GM12878 (cell line): ENCODE measurements around the gene JMJD7. TPM values are rescaled to one million over a fixed set of nuclear protein-coding genes. Genes with fewer than 3 reads are reported as not detected.

Experiments
- ATAC-seq: fragments of 200-7000 bp; cut with Tn5 transposase; 3 replicates; pipeline ENCODE4 v1.9.1; 2020; ENCODE audit warnings: mild to moderate bottlenecking, moderate library complexity
- BruUV-seq: library from RNA; stranded (reverse); fragments of 400-500 nt; replicated peaks from 2 replicates; lab custom pipeline; 2021; lab: Mats Ljungman, UMichigan
- CTCF ChIA-PET: fragments of 300-600 bp; sonication (Branson Sonifier 250); formaldehyde crosslinking; extraction: SDS; loops from one replicate; lab custom pipeline; 2021; ENCODE audit warnings: inconsistent platforms; lab: Yijun Ruan, JAX
- POLR2A ChIA-PET: fragments of 350-600 bp; formaldehyde crosslinking; extraction: SDS; loops from one replicate; lab custom pipeline; 2021; ENCODE audit warnings: inconsistent platforms; lab: Charles Lee
- RAD21 ChIA-PET: fragments of 300-600 bp; sonication (Branson Sonifier 250); formaldehyde crosslinking; loops from one replicate; lab custom pipeline; 2023; ENCODE audit warnings: antibody characterized with exemption; ENCODE audit not compliant: unreplicated experiment; lab: Charles Lee
- SMC1A ChIA-PET: fragments of 300-600 bp; sonication (Branson Sonifier 250); formaldehyde crosslinking; loops from one replicate; lab custom pipeline; 2023; ENCODE audit not compliant: unreplicated experiment, uncharacterized antibody; lab: Charles Lee
- DNase-seq: peaks from one replicate; pipeline ENCODE4 v3.0.0-alpha.2; 2011; ENCODE audit warnings: low read depth, low spot score
- FAIRE-seq: peaks from 3 replicates; lab custom pipeline; 2011; peaks lifted over from hg19 to GRCh38; lab: Jason Lieb, UNC
- H2AFZ ChIP-seq: 2 replicates; pipeline ENCODE4 v1.6.0; 2011; ENCODE audit warnings: low read depth, low read length, control low read depth; ENCODE audit not compliant: control insufficient read depth
- H3K27ac ChIP-seq: 2 replicates; pipeline ENCODE4 v1.5.1; 2011; ENCODE audit warnings: control low read depth; ENCODE audit not compliant: control insufficient read depth, insufficient read depth
- H3K27me3 ChIP-seq, 2 experiments: replicated peaks in 1 of 2; 2 replicates each; pipeline versions ENCODE4 v1.6.0 to v1.6.1; 2011; ENCODE audit warnings: low read length in 1 of 2; ENCODE audit not compliant: control insufficient read depth in 2 of 2, insufficient read depth in 2 of 2
- H3K36me3 ChIP-seq, 2 experiments: 2 replicates each; pipeline ENCODE4 v1.5.1; 2011; ENCODE audit warnings: low read length in 1 of 2; ENCODE audit not compliant: control insufficient read depth in 2 of 2, insufficient read depth in 2 of 2
- H3K4me1 ChIP-seq: 2 replicates; pipeline ENCODE4 v1.6.1; 2011; ENCODE audit warnings: mild to moderate bottlenecking, low read length, moderate library complexity, mixed read lengths; ENCODE audit not compliant: control insufficient read depth, insufficient read depth
- H3K4me2 ChIP-seq: 2 replicates; pipeline ENCODE4 v1.6.0; 2011; ENCODE audit warnings: control low read depth; ENCODE audit not compliant: control insufficient read depth, insufficient read depth
- H3K4me3 ChIP-seq: fragments of 200-600 bp; sonication (generic); 2 replicates; pipeline ENCODE4 v1.5.1; 2016
- H3K79me2 ChIP-seq: 2 replicates; pipeline ENCODE4 v1.6.0; 2011; ENCODE audit warnings: low read length; ENCODE audit not compliant: control insufficient read depth, insufficient read depth
- H3K9ac ChIP-seq: 2 replicates; pipeline ENCODE4 v1.8.0; 2011; ENCODE audit warnings: low read length, control low read depth, mixed read lengths; ENCODE audit not compliant: control insufficient read depth, insufficient read depth
- H3K9me3 ChIP-seq: replicated peaks from 3 replicates; pipeline ENCODE4 v1.5.1; 2011; ENCODE audit warnings: mild to moderate bottlenecking, low read length; ENCODE audit not compliant: control insufficient read depth, insufficient read depth
- H4K20me1 ChIP-seq: 2 replicates; pipeline ENCODE4 v1.6.0; 2011; ENCODE audit not compliant: control insufficient read depth, insufficient read depth
- EGR1 ChIP-seq, 2 experiments: IDR thresholded peaks; 1 replicate in 1 of 2; 2 replicates in 1 of 2; pipeline ENCODE4 v1.6.1; 2011 to 2012; ENCODE audit warnings: low read depth in 2 of 2, low read length in 2 of 2, borderline replicate concordance in 1 of 2, mild to moderate bottlenecking in 1 of 2, moderate library complexity in 1 of 2
- ESRRA ChIP-seq: IDR thresholded peaks from 2 replicates; pipeline ENCODE4 v1.6.1; 2012; ENCODE audit warnings: mild to moderate bottlenecking, low read length, improper control_type of control experiment
- JUND ChIP-seq: IDR thresholded peaks from 2 replicates; pipeline ENCODE4 v1.6.1; 2012; ENCODE audit warnings: low read depth, mild to moderate bottlenecking, low read length, improper control_type of control experiment, moderate library complexity
- NR2C2 ChIP-seq: IDR thresholded peaks from 2 replicates; pipeline ENCODE4 v1.6.1; 2011; ENCODE audit warnings: borderline replicate concordance, low read depth; ENCODE audit not compliant: control insufficient read depth, insufficient read length
- RAD21 ChIP-seq: IDR thresholded peaks from 2 replicates; pipeline ENCODE4 v1.6.1; 2011; ENCODE audit warnings: mild to moderate bottlenecking, low read depth, low read length, moderate library complexity; ENCODE audit not compliant: insufficient read depth
- WGBS: methylation state at CpG from one replicate; pipeline ENCODE4 v1.1.6; 2016; ENCODE audit warnings: low lambda C conversion rate; ENCODE audit not compliant: insufficient replicate concordance, insufficient coverage; ENCODE audit errors: missing lambda C conversion rate; 5-methylcytosine and 5-hydroxymethylcytosine counted together
- in situ Hi-C: fragments of 300-500 bp; cut with MboI; formaldehyde crosslinking; loops from 9 replicates; pipeline ENCODE4 v1.14.3; 2018; ENCODE audit warnings: mixed read lengths
- intact Hi-C: fragments of 100-400 bp; cut with micrococcal nuclease; formaldehyde crosslinking; loops from one replicate; pipeline ENCODE4 v1.14.2; 2022; ENCODE audit not compliant: unreplicated experiment
- polyA plus RNA-seq, 11 experiments: library from polyadenylated mRNA; depleted of rRNA in 4 of 11; unstranded in 6 of 11; stranded (reverse) in 5 of 11; fragments of >200 nt; fragmentation: Nextera tagmentation in 4 of 11; fragmentation: Illumina TruSeq in 1 of 11; extraction: Ambion mirVana in 4 of 11; extraction: Trizol in 1 of 11; gene quantifications; 1 replicate in 1 of 11; 2 replicates in 10 of 11; pipeline versions ENCODE4 v1.2.1 to v1.2.3, GENCODE V29; 2011 to 2016; ENCODE audit warnings: inconsistent platforms in 2 of 11, missing spikeins in 2 of 11, low read depth in 1 of 11
- total RNA-seq, 4 experiments: library from RNA; depleted of rRNA in 3 of 4; stranded (reverse); fragments of >200 nt in 3 of 4; fragmentation: Illumina TruSeq in 1 of 4; extraction: Trizol in 1 of 4; gene quantifications; 2 replicates each; pipeline versions ENCODE4 v1.2.1 to v1.2.3, GENCODE V29; 2013 to 2021
- TF ChIP-seq, protein P1 (sequence below): fragments of 450-650 bp; IDR thresholded peaks from 2 replicates; pipeline ENCODE4 v1.6.1; 2014; ENCODE audit warnings: mild to moderate bottlenecking

JMJD7 gene
- total and polyA plus RNA-seq, 10 of the 15 experiments (the other 5 are each of a cell fraction or from before 2014, with no cell fraction given): 0.79 to 12.2 (median 6.5) TPM

DNA sequence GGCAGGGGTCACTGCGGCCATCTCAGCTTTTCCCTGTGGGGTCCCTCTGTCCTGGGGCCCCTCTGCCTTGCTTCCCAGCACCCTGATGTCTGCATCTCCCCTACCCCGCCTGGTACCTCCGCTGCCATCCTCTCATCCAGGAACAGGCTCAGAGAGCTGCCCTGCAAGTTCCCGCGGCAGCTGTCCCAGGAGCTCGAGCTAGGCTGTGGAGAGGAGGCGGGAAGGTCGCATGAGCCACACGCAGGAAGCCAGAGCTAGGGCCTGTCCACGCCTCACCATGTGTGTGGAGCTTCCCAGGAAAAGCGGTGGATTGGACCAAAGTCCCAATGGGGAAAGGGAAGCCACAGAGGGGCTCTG, 23.3 kb downstream of the JMJD7 start:
- in situ Hi-C loops: no loop called here
- TF ChIP-seq NR2C2: no peak
- TF ChIP-seq, protein P1, sequence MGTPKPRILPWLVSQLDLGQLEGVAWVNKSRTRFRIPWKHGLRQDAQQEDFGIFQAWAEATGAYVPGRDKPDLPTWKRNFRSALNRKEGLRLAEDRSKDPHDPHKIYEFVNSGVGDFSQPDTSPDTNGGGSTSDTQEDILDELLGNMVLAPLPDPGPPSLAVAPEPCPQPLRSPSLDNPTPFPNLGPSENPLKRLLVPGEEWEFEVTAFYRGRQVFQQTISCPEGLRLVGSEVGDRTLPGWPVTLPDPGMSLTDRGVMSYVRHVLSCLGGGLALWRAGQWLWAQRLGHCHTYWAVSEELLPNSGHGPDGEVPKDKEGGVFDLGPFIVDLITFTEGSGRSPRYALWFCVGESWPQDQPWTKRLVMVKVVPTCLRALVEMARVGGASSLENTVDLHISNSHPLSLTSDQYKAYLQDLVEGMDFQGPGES: no peak
- no peak for TF ChIP-seq EGR1 (IDR thresholded peaks at IDR 0.05; ENCODE audit: borderline replicate concordance in 1 of 2, low read depth in 2 of 2, low read length in 2 of 2)
- TF ChIP-seq RAD21: no peak
- TF ChIP-seq JUND: no peak
- no peak for TF ChIP-seq ESRRA
- H3K79me2 ChIP-seq: no peaks in the 10 kb centered on the region
- H3K9ac ChIP-seq: no peak overlapping the region
- CTCF ChIA-PET: no interaction called here
- H3K9me3 ChIP-seq: no peaks in the 10 kb centered on the region
- SMC1A ChIA-PET: no interaction called here
- WGBS: 49% methylated on average over 11 of the region's 11 CpGs
- DNase-seq (no peak), ATAC-seq (no peak), FAIRE-seq (no peak)
- no peak overlapping the region for H3K27ac ChIP-seq
- no TSS peak for BruUV-seq
- H3K36me3 ChIP-seq: no peaks in the 10 kb centered on the region; a peak in 1 of 4 replicates
- intact Hi-C loops: no loop called here
- RAD21 ChIA-PET: no interaction called here
- H3K4me2 ChIP-seq: no peak overlapping the region
- no peak overlapping the region for H2AFZ ChIP-seq
- no peaks in the 10 kb centered on the region; the same call in 1 of the 2 replicates for H4K20me1 ChIP-seq
- H3K27me3 ChIP-seq: no peaks in the 10 kb centered on the region
- no peaks in the 10 kb centered on the region for H3K4me1 ChIP-seq
- H3K4me3 ChIP-seq: no peak overlapping the region
- POLR2A ChIA-PET: no interaction called here
